Astrocyte of the hippocampus (primary cell): ENCODE measurements around the gene ANKFY1.
"Not testable (repeated sequence)": the region's sequence is repeated elsewhere in the genome, so short reads cannot be mapped to it uniquely, and the experiment has no call there.

Experiments
- DNase-seq: peaks from one replicate; pipeline ENCODE4 v3.0.0; 2011; ENCODE audit warnings: low read depth, low spot score

ANKFY1 gene

GRCh38 chr17:4156750-4157381, 106.9 kb downstream of the ANKFY1 start:
- no peak for DNase-seq

DNA sequence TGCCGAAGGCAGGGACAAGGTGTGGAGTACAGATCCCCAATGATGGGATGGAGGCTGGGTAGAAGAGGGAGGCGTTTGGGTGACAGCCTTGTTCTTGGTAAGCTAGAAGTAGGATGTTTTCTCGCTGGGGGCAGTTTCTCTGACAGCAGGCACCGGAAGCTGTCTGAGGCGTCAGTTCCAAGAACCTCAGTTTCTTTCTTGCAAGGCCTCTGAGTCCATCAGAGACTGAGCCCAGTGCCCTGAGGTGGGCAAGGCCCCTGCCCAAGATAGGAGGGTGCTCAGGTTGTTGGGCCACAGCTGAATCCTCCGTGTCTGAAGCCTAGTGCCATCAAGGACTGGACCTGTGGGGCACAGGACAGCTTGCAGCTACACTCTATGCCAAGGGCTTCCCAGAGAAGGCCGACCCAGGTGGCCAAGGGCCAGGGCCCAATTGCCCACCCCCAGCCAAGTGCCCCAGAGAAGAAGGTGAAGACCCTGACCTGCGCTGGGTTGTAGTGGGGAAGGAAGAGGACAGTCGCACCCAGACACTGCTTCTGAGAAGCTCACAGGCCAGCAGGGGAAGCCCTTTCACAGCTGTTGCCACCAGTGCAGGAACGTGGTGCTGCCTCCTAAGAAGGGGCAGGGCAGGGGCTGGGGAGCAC, 107.7 kb downstream of the ANKFY1 start:
- no peak for DNase-seq

DNA sequence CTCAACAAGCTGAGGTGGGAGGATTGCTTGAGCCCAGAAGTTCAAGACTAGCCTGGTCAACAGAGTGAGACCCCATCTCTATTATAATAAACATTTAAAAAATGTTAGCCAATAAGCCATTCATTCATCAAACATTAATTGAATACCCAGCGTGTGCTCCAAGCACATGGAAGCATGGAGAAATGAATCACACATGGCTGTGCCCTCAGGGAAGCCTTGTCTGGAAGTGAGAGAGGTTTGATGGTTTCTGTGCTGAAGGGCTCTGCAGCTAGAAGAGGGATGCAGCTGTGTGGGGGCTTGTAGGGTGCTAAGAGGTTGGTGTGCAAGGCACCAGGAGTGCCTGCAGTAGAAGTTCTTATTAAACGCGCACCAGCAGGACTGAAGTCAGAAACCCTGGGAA, 109.6 kb downstream of the ANKFY1 start:
- DNase-seq: no peak

DNA sequence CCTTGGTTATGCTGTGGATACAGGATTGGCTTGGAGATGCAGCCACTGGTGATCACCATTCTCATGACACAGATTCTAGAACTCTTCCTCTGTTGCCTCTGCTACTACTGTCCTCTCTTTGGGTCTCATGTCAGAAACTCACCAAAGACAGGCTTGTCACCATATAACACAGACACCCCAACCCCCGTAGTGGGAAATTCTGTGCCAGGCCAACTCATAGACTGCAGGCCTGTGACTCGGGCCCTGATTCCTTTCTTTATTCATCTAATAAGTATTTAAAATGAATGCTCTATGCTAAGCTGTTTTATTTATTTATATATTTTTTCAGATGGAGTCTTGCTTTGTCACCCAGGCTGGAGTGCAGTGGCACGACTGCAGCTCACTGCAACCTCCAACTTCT, 111.3 kb downstream of the ANKFY1 start:
- peak; percentile 25 for DNase-seq

DNA sequence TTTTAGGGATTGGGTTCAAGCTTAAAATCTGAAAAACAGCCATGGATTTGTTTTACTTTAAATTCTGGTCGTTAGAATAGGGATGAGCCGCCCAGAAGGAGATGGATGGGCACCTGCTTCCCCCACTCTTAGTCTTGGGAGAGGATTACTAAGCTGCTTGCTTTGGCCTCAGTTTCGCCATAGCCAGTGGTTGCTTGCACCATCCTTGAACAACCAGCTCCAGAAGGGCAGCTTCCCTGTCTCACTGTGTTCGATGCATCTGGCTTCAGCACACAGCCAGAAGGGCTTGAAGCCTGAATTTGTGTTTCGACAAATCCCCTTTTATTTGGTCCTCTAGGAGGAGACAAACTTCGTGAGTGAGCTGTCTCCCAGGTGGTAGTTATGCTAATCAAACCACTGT, 113.7 kb downstream of the ANKFY1 start:
- no peak for DNase-seq

DNA sequence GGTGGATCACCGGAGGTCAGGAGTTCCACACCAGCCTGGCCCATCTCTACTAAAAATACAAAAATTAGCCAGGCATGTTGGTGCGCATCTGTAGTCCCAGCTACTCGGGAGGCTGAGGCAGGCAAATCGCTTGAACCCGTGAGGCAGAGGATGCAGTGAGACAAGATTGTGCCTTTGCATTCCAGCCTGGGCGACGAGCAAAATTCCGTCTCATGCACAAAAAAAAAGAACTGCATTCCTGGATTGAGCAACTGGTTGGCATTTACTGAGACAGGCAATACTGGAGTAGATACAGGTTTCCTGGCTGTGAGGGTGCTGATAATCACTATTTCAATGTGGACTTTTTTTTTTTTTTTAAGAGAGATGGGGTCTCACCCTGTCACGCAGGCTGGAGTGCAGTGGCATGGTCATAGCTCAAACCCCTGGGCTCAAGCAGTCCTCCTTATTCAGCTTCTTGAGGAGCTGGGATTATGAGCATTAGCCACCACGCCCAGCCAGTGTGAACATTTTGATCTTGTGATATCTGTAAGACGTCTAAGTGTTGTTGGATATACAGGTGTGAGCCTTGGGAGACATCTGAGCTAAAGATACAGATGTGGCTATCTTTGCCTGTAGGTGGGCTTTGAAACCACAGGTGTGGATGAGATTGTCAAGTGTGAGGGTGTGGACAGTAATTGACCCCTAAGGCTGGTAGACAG, 115.0 kb downstream of the ANKFY1 start:
- DNase-seq: no peak

DNA sequence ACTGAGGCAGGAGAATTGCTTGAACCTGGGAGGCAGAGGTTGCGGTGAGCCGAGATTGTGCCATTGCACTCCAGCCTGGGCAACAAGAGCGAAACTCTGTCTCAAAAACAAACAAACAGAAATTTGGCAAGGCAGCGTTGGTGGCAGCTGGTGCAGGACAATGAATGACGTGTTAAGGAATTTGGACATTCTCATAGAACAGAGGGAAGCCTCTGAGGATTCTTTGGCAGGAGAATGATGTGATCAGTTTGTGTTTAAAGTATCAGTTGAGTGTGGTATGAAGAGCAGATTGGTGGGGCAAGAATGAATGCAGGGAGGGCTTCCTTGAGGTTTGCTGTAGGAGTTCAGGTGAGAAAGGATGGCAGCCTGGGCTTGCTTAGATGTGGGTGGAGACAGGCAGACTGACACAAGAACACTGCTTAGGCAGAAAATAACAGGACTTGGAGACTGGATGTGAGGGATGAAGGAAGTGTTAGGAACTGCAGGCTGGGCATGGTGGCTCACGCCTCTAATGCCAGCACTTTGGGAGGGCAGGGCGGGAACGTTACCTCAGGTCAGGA, 115.9 kb downstream of the ANKFY1 start:
- DNase-seq: no peak

GRCh38 chr17:4146641-4147040, 117.1 kb downstream of the ANKFY1 start:
- DNase-seq: no peak

- no peak for DNase-seq
Measured at GRCh38 chr17:4144422-4144747, 119.4 kb downstream of the ANKFY1 start.

- DNase-seq: peak; percentile 97
Measured at GRCh38 chr17:4143563-4144421, 120.0 kb downstream of the ANKFY1 start.

DNA sequence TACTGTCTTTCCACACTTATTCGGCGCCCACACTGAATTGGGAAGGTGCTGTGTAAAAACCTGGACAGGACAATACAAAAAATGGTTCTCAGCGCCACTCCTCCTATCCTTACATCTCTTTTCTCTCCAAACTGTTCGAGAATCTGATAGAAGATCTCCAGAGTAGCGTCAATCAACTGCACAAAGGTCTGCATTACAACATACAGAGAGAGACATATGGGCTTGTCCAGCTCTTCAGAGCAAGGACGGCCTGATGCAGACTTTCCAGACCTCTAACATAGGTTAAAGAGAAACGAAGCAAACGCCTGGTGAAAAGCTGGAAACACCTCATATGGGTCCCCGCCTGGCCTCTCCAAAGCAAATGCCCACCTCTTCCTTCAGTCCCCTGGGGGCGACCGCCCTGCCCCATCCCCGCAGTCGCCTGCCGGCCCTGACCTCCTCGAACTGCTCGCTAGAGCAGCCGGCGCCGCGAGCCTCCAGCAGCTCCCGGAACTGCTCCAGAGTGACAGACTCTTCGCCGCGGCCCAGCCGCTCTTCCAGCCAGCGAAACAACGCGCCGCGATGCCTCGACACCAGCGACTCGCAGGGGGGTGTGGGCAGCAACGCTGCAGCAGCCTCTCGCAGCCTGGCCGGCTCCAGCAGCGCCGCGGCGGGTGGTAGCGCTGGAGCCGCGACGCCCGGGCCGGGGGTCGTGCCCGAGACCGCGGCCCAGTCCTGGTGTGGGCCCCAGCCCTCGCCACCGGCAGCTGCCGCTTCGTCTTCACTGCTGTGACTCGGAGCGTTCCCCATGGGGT, 121.5 kb downstream of the ANKFY1 start:
- DNase-seq: peak; percentile 69

DNA sequence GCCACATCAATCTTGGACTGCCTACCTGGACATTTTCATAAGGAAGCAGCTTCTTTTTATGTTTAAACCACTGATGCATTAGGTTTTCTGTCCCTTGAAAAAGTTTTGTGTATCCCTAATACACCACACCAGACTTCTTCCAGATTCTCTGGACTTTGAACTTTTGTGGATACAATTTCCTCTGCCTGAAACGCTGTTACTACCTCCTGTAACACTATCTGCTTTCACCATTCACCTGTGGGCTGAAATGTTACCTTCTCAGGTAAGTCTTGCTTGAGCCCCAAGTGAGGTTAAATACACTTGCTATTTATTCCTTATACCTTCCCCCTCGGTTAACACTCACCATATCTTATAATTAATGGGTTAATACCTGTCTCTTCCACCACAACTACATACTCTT, 123.7 kb downstream of the ANKFY1 start:
- no peak for DNase-seq

DNA sequence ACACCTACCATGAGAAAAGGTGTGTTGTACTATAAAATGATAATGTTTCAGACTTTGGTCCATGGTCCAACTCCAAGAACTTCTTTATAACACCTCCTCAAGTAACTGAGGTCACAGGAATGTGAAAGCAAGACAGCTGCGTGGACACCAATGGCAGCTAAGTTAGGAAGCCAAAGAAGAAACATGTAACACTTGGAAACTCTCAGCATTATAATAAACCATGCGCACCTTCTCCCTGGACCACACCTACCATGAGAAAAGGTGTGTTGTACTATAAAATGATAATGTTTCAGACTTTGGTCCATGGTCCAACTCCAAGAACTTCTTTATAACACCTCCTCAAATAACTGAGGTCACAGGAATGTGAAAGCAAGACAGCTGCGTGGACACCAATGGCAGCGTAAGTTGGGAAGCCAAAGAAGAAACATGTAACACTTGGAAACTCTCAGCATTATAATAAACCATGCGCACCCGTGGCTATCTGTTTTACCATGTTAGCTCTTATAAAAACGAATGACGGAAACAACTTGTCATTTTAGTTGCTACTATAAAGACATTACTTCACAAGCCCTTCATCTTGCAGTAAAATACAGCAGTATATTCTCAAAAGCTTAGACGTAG, 124.8 kb downstream of the ANKFY1 start:
- DNase-seq: not testable (repeated sequence)

DNA sequence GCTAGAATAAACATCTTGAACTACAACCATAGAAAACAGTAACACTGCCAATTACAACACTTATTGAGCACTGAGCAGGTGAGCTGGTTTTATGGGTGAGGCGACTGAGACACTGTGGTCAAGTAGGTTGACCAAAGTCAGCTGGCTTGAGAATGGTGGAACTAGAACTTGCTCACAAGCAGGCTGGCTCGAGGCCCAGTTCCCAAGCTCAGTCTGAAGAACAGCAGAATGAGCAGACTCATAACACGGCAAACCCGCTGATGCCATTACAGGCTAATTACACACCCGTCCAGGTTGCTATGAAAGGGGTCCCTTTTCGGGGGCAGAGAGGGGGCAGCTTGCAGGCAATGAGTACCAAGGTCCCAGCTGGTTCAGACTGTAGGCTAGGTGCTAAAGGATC, 127.4 kb downstream of the ANKFY1 start:
- peak; percentile 90 for DNase-seq

DNA sequence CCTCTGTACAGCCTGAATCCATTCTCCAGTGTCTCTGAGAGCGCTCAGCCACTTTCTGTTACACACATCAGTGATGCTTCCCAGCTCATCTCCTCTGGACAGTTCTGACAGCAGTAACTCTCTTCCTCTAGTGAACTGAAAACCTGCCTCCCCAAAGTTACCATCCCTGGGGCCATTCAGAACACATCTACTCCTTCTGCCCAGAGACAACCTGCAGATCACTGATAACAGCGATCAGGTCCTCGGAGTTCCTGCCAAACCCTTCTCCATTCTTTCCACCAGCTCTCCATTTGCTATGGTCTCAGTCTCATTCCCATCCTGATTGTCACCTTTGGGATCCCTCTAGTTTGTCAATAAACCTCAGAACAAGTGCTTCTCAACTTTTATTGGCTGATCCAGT, 128.3 kb downstream of the ANKFY1 start:
- no peak for DNase-seq

- no peak for DNase-seq
Measured at GRCh38 chr17:4134721-4135120, 129.1 kb downstream of the ANKFY1 start.

- no peak for DNase-seq
Measured at GRCh38 chr17:4130715-4131114, 133.1 kb downstream of the ANKFY1 start.

GRCh38 chr17:4127555-4127954, 136.2 kb downstream of the ANKFY1 start:
- DNase-seq: no peak

- DNase-seq: no peak
Measured at GRCh38 chr17:4125552-4125951, 138.2 kb downstream of the ANKFY1 start.

DNA sequence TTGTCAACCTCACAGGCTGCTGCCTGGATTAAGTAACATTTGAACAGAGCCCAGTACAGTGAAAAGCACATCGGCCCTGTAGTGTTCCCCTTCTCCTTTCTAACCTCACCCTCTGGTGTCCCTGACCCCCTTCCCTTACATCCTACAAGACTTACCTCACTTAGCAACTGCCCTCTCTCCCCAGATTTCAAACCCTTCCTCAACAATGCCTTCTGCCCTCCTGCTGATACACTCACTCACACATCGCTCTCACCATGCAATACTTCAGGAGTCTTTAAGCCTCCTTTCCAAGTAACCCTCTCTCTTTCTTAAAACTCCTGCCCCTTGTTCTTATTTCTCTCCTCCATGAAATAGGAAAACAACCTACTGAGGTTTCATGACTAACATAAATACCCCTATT, 138.8 kb downstream of the ANKFY1 start:
- no peak for DNase-seq

GRCh38 chr17:4120332-4120731, 143.4 kb downstream of the ANKFY1 start:
- no peak for DNase-seq
